NCI-H2171 (cell line): Measurements from ENCODE around the gene ASIC5.
"Not testable (repeated sequence)": the region's sequence is repeated elsewhere in the genome, so short reads cannot be mapped to it uniquely, and the experiment has no call there.

Source experiments
- DNase-seq: peaks from one replicate; lab custom pipeline; 2025; lab: John Stamatoyannopoulos, UW

ASIC5 gene

DNA sequence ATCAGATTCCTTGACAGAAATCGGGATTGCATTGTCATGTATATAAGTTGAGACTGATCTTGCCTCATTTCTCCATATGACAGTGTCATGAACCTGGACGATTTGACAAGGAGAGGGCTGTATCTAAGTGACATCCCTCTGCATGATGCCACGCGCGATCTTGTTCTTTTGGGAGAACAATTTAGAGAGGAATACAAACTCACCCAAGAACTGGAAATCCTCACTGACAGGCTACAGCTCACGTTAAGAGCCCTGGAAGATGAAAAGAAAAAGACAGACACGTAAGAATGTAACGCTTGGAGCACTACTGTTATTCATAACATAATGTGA, 66.3 kb downstream of the ASIC5 start:
- DNase-seq = no peak

DNA sequence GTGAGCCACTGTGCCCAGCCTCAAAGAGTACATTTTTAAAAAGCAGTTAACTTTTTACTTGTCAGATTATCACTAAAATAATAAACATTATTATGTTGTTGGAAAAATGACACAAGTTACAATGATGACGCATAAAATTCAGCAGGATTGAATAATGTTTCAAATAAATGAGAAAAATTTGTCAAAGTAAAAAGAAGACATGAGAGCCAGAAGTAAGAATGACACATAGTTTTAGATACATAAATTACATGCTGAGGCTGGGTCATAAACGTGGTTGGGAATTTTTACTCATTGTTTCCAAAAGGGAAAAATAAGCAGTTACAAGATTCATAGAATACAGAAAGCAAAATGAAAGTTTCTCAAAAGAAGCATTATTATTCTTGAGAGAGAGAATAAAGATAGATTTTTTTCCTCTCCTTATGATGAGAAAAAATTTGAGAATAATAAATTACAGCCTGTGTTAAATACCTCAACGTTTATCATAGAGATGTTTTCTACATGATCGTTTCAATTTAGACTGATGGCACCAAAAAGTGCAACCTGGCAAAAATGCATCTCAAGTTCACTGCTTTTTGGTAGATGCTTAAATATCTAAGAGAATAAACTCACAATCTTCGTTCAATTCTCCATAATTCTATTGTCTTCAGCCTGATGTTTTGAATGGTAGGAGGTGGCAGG, 66.8 kb downstream of the ASIC5 start:
- no peak for DNase-seq

DNA sequence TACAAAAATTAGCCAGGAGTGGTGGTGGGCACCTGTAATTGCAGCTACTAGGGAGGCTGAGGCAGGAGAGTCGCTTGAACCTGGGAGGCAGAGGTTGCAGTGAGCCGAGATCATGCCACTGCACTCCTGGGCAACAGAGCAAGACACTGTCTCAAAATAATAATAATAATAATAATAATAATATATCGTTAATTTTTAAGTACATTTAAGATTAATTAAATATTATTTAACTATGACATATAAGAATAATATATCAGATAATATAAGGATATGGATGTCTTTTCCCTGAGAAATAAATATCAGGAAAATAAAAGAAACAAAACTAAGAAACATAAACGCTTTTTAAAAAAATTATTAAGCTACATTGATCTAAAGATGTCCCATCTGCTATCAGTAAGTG, 68.5 kb downstream of the ASIC5 start:
- DNase-seq = not testable (repeated sequence)

- no peak for DNase-seq
These were observed 70.1 kb downstream of the ASIC5 start for GRCh38 chr4:155795991-155796390.

- DNase-seq = no peak
These were observed 71.4 kb downstream of the ASIC5 start for GRCh38 chr4:155794589-155795236.

DNA sequence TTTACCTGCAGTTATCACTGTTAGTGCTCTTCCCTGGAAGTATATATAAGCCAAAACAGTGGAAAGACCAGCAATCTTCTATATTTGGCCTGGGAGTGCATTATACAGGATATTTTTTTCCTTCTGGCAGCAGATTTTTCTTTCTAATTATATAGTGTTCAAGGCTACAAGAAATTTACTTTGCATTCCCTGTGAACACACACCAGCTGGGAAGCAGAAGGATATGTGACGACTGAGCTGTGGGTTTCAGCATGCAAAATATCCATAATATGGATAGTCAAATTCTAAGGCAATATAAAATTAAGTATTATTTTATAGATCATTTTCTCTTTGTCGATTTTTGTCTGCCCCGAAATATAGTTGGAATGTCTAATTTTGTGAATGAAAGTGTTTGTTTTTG, 76.1 kb downstream of the ASIC5 start:
- no peak for DNase-seq

- DNase-seq = no peak
These were observed 76.7 kb downstream of the ASIC5 start for GRCh38 chr4:155789391-155789790.

DNA sequence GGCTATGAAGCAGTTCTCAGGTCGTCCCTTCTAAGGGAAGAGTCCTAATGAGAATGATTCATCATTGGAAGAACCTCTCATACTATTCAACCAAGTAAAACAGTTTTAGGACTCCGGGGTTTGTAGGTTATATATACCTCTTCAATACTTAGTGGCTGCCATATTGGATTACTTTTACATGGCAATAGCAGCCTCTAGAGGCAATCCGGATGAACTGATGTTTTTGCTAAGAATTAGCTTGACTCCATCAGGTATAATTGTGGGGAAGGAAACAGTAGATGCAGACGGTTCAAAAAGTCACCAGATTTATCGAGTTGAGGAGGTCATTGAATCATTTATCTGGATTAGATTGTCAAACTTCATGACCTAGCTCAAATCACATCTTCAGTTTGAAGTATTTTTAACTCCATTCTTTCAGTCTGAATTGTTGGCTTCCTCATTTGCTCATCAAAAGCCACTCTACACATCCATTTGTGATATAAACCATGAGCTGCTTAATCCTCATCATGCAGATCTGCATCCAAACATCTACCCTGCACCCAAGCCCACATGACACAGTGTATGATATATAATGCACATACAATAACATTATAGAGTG, 78.9 kb downstream of the ASIC5 start:
- DNase-seq = peak; percentile 3

GRCh38 chr4:155785828-155786227, 80.2 kb downstream of the ASIC5 start:
- no peak for DNase-seq

GRCh38 chr4:155784637-155785036, 81.4 kb downstream of the ASIC5 start:
- no peak for DNase-seq

GRCh38 chr4:155781249-155781831, 84.7 kb downstream of the ASIC5 start:
- DNase-seq = no peak

DNA sequence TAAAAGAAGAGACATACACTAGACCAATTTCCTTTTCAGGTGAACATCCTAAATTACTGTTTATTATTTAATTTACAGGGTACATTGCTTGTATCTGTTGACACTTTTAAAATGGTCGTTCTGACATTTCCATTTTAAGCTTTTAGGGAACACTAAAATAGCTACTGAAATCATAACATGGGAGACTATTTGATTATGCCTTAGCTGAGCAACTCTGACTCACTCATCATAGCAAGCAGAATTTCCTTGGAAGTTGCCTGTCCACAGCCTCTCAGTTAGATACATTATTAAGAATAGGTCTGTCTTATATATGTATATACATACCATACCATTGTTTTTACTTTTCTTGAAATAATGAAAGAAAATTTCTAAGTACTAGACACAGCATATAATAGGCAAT, 85.3 kb downstream of the ASIC5 start:
- DNase-seq = no peak
